Esophagus squamous epithelium (tissue), 4 donors: Measurements from ENCODE around the gene CCNJL.

Source experiments
- CTCF ChIP-seq, 6 experiments: fragments of 450-650 bp in 4 of 6; fragments of 200-600 bp in 2 of 6; sonication (generic) in 2 of 6; IDR thresholded peaks; one replicate each; pipeline ENCODE4 v1.5.1; 2016 to 2019; ENCODE audit warnings: antibody characterized with exemption in 6 of 6, mild to moderate bottlenecking in 4 of 6, moderate library complexity in 4 of 6
- POLR2A ChIP-seq, 4 donors: fragments of 450-650 bp; IDR thresholded peaks; one replicate each; pipeline ENCODE4 v1.6.1; 2017; ENCODE audit warnings: antibody characterized with exemption in 4 of 4, mild to moderate bottlenecking in 4 of 4, moderate library complexity in 3 of 4

GRCh38 chr5:160221082-160221481 is 91.3 kb downstream of the CCNJL start:
- TF ChIP-seq CTCF (IDR thresholded peaks at IDR 0.05): no peak
- TF ChIP-seq POLR2A (IDR thresholded peaks at IDR 0.05): no peak
